ENCODE measurements around the gene EGFL8. TPM values are rescaled to one million over a fixed set of nuclear protein-coding genes. Genes with fewer than 3 reads are reported as not detected.

EGFL8 gene
- total RNA-seq, 4 donors from 2014 or later: 108 to 388 (median 270) TPM

- Histone ChIP-seq H3K27ac (peak overlapping the region; percentile 96 to 100 (median 100)), H3K36me3 (no peaks in the 10 kb centered on the region), H3K9me3 (no peaks in the 10 kb centered on the region), H3K4me3 (peak overlapping the region; percentile 48 to 94 (median 76)), H3K27me3 (no peaks in the 10 kb centered on the region), H3K4me1 (peaks cover 0 to 44% (median 36%) of the 10 kb centered on the region in 4 donors)
- WGBS, 2 donors: 11 to 15% methylated on average over 26 to 28 of the region's 28 CpGs
- peak in 1 of 2 donors; percentile 43 for DNase-seq (ENCODE audit: low spot score in 2 of 2)
- TF ChIP-seq POLR2A (IDR thresholded peaks at IDR 0.05) (peak in 1 of 2 donors; percentile 36), CTCF (IDR thresholded peaks at IDR 0.05) (peak in 2 of 5 experiments; percentile 10 to 34), EP300 (IDR thresholded peaks at IDR 0.05) (peak in 1 of 2 donors; percentile 23)
Observed at GRCh38 chr6:32196682-32197616, 32.6 kb downstream of the EGFL8 start.

- DNase-seq (ENCODE audit: low spot score in 2 of 2): no peak
- Histone ChIP-seq H3K9me3 (no peaks in the 10 kb centered on the region), H3K27me3 (no peaks in the 10 kb centered on the region), H3K4me3 (no peak overlapping the region), H3K4me1 (peaks cover 0 to 30% (median 25%) of the 10 kb centered on the region in 4 donors), H3K36me3 (no peaks in the 10 kb centered on the region), H3K27ac (peak overlapping the region in 2 of 4 donors; percentile 99 to 100)
- TF ChIP-seq EP300 (IDR thresholded peaks at IDR 0.05): no peak
- TF ChIP-seq POLR2A (IDR thresholded peaks at IDR 0.05): no peak
- no peak for TF ChIP-seq CTCF (IDR thresholded peaks at IDR 0.05)
- WGBS, 2 donors: 69 to 75% methylated on average over 3 of the region's 3 CpGs
Observed at GRCh38 chr6:32198345-32198696, 33.9 kb downstream of the EGFL8 start.

- Histone ChIP-seq H3K4me3 (no peak overlapping the region), H3K27ac (peak overlapping the region in 1 of 4 donors; percentile 100), H3K27me3 (no peaks in the 10 kb centered on the region), H3K4me1 (peaks cover 0 to 24% (median 22%) of the 10 kb centered on the region in 4 donors), H3K36me3 (no peaks in the 10 kb centered on the region), H3K9me3 (no peaks in the 10 kb centered on the region)
- WGBS, 2 donors: 87 to 89% methylated on average over 17 of the region's 17 CpGs
- TF ChIP-seq POLR2A (IDR thresholded peaks at IDR 0.05) (no peak), EP300 (IDR thresholded peaks at IDR 0.05) (no peak), CTCF (IDR thresholded peaks at IDR 0.05) (no peak)
- DNase-seq (ENCODE audit: low spot score in 2 of 2): no peak
Observed at GRCh38 chr6:32198866-32199265, 34.5 kb downstream of the EGFL8 start.

- no peaks in the 10 kb centered on the region for H3K36me3 ChIP-seq
- no peak for TF ChIP-seq CTCF (IDR thresholded peaks at IDR 0.05)
- TF ChIP-seq EP300 (IDR thresholded peaks at IDR 0.05): no peak
- no peak for TF ChIP-seq POLR2A (IDR thresholded peaks at IDR 0.05)
- WGBS, 2 donors: 88 to 89% methylated on average over 12 to 13 of the region's 13 CpGs
- no peak for DNase-seq (ENCODE audit: low spot score in 2 of 2)
- no peaks in the 10 kb centered on the region for H3K27me3 ChIP-seq
- H3K4me3 ChIP-seq: no peak overlapping the region
- no peaks in the 10 kb centered on the region for H3K9me3 ChIP-seq
- H3K4me1 ChIP-seq: peaks cover 0 to 11% (median 11%) of the 10 kb centered on the region in 4 donors
- peak overlapping the region in 2 of 4 donors; percentile 42 to 48 for H3K27ac ChIP-seq
Observed at GRCh38 chr6:32200711-32201475, 36.5 kb downstream of the EGFL8 start.

All from tibial nerve (tissue), 4 donors.